Stimulated activated CD8-positive, alpha-beta memory T cell treated with anti-CD3 and anti-CD28 coated beads, Interleukin-7, amount 100 ng/mL, for 1 hour (primary cell): Measurements from ENCODE around the gene HSPH1.

ENCODE experiments used
- DNase-seq, 2 donors: peaks; one replicate each; pipeline ENCODE4 v3.0.0-alpha.2; 2020; ENCODE audit warnings: low read depth in 2 of 2

The HSPH1 gene

DNA sequence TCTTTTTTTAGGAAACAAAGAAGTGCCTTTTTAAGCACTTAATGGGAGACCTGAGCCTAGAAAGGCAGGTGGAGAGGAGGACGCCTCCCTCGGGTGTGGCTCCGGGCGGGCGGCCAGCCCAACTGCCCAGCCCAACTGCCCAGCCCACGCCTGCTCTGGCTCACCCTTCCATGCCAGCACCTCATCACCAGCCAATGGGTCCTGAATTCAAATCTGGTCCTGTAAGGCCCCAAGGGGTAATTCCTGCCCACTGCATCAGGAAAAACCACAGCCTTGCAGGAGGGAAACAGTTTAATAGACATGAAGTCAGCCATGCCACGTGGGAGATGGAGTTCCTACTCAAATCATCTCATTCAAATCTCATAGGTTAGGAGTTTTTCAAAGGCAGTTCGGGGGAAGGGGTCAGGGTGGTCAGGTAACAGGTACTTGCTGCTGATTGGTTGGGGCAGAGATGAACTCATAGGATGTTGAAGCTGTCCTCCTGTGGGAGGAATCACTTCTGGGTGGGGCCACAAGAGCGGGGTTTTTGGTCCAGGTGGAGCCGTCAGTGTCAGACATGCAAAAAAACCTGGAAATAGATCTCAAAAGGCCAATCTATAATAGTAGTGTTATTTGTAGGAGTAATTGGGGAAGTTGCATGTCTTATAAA lies 64.9 kb downstream of the HSPH1 start:
- no peak for DNase-seq

DNA sequence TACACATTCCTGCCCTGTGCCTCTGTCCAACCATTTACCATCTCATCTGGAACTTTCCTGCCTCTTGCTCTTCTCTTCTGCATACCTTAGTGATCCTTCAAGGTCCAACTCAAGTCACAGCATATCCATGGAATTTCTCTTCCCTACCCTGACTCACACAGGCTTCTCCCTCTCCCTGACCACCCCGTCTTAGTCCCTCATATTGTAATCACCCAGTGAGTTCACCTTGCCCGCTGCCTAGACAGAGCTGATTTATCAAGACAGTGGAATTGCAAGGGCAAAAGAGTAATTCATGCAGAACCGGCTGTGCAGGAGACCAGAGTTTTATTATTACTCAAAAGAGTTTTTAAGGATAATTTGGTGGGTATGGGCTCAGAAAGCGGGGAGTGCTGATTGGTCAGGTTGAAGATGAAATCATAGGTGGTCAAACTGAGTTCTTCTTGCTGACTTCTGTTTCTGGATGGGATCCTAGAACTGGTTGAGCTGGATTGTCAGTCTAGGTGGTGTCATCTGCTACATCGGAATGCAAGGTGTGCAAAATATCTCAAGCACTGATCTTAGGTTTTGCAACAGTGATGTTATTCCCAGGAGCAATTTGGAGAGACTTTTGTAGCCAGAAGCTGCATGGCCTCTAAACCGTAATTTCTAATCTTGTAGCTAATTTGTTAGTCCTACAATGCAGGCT lies 67.2 kb downstream of the HSPH1 start:
- no peak for DNase-seq

DNA sequence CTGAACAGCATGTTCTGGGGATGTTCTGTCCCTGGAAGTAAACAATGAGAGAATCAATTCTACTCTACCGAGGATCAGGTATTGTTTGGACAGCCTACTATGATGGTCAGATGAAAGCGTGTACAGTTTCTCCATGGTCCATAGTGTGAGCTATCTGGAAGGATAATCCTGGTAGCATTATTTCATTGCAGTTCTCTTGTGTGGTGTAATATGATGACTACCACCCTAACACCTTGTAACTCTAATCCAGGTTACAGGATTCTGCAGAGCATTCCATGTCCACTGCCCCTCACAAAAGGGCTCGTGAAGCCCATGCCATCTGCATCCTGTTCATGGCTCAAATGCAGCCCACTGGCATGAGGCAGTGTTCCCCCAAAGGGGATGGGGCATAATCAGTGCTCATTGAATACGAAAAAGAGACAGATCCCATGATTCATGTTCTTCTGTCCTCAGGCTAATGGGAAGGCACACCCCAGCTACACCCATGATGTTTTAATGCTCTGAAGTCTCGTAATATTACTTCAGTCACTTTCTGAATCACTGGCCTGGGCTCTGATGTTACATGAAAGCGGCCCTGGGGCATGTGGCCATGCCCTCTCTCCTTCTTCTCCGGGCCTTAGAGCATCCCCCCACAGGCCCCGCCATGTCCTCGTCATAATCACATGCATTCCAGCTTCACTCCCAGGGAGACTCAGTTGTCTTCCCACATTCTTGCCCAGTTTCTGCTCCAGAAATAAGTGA lies 68.4 kb downstream of the HSPH1 start:
- no peak for DNase-seq

DNA sequence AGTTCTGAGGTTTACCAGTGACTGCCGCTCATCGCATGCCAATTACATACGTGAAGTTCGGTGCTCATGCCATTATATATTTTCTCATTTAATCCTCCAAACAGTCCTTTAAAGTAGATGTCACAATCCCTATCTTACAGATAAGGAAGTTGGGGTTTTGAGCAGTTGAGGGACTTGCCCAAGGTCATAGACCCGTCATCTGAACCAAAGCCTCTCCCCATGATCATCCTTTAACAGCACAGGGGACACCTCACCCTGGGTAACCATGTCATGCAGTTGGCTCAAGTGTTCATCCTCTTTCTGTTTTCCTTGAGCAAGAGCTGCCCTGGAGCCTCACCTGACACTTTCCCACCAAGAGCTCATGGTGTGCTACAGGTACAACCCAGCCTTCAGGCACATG lies 69.1 kb downstream of the HSPH1 start:
- DNase-seq: no peak

DNA sequence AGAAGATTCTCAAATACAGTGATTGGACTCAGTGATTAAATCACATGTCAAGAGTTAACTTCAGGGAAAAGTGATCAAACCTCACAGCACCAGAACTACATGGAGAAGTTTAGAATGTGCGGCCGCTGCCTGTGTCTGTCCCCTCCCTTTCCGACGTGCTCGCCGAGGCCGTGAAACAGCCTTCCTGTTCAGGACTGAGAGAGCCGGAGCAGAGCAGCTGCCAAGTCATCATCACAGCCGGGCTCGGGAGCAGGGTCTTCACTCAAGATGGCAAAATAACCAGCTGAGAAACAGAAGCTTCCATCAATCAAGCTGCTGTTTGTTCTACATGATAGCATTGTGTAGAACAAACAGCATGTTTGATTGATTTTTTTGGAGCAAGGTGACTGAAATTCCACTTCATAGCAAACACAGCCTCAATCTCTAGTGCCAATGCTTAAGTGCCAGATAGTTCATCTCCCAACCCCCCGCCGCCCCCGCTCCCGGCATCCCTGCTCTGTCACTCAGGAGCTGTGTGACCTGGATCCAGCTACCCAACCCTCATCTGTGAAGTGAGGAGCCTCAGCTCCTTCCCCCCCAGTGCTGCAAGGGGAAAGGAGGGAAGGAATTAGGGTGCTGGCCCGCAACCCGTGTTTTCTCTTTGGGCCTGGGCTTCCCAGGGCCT lies 70.6 kb downstream of the HSPH1 start:
- no peak for DNase-seq

DNA sequence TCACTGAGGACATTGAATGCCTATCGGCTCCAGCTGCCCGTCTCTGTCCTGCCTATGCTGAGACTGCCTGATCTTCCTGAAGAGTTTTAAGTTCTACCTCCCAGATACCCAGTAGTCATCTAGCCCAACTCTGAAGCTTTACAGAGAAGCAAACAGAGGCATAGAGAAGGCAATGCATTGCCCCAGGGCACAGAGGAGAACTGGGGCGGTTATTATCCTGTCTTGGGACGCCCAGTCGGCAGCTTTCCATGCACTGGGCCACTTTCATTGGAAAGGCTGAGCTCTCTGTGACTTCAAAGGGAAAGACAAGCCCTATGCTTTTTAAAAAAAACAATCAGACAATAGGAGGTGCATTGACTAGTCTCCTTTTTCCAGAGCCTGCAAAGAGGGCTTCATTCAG lies 71.6 kb downstream of the HSPH1 start:
- no peak for DNase-seq

DNA sequence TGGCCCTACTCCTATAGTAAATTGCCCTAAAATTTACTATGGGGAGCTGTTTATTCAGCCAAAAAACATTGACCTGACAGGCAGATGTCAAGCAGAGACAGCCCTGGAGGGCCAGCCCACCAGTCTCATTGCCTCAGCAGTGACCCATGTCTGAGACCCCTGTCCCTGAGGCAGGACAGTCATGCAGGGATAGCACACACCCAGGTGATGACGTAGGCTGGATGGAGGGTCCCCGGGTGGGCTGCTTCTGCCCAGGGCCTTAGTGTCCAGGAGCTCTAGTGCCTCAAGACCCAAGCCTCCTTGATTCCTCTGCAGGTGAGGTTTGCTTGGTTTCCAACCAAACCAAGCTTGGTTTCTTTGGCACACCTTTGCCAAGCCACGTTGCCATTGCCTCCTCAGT lies 72.1 kb downstream of the HSPH1 start:
- DNase-seq: no peak

DNA sequence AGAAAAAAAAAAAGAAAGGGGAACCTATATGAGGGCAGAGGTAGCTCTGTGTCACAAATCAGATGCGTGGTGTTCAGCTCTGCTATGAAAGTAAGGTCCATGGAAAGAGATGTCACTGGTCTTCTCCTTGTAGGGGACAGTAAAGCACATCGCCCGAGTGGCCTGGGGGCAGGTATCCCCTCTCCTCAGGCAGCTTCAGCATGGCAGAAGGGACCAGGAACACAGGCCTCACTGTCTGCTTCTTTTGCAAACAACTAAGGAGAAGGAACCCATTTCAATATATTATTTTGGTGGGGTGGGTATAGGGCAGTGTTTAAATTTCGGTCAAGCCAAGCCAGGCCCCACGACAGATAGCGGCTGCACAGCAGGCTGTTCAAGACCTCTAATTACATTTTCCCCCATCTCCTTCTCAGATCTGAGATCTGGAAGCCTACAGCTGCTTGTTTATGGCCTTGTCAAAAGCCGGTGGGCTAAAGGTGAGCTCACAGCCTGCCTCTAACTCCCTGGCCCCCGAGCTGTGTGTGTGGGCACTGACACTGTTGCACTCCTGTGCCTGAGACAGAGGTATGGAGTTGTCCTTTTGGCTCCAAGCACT lies 72.8 kb downstream of the HSPH1 start:
- no peak for DNase-seq
